GM10847 (cell line): ENCODE results near the gene DYNLRB1.

Experiments
- POLR2A ChIP-seq: IDR thresholded peaks from 2 replicates; pipeline ENCODE4 v1.6.1; 2011; ENCODE audit not compliant: insufficient read length; ENCODE audit errors: extremely low read depth

The DYNLRB1 gene

GRCh38 chr20:34507702-34508413 lies 8.4 kb upstream of the DYNLRB1 start:
- TF ChIP-seq POLR2A: no peak

GRCh38 chr20:34510575-34510974 lies 5.6 kb upstream of the DYNLRB1 start:
- TF ChIP-seq POLR2A: no peak

- TF ChIP-seq POLR2A: no peak
Observed at GRCh38 chr20:34511891-34512265, 4.3 kb upstream of the DYNLRB1 start.

- TF ChIP-seq POLR2A: no peak
Observed at GRCh38 chr20:34512266-34512954, 3.8 kb upstream of the DYNLRB1 start.

GRCh38 chr20:34512955-34513419 lies 3.2 kb upstream of the DYNLRB1 start:
- TF ChIP-seq POLR2A: no peak

- no peak for TF ChIP-seq POLR2A
Observed at GRCh38 chr20:34514897-34515483, 1.2 kb upstream of the DYNLRB1 start.

- no peak for TF ChIP-seq POLR2A
Observed at GRCh38 chr20:34515484-34516246, 557 bp upstream of the DYNLRB1 start.

- TF ChIP-seq POLR2A: no peak
Observed at GRCh38 chr20:34517114-34517505, 888 bp downstream of the DYNLRB1 start.

- no peak for TF ChIP-seq POLR2A
Observed at GRCh38 chr20:34522969-34523871, 7.0 kb downstream of the DYNLRB1 start.

GRCh38 chr20:34524426-34524825 lies 8.2 kb downstream of the DYNLRB1 start:
- TF ChIP-seq POLR2A: no peak

- TF ChIP-seq POLR2A: no peak
Observed at GRCh38 chr20:34525342-34525708, 9.1 kb downstream of the DYNLRB1 start.

- TF ChIP-seq POLR2A: no peak
Observed at GRCh38 chr20:34525709-34526416, 9.6 kb downstream of the DYNLRB1 start.

GRCh38 chr20:34526466-34526865 lies 10.2 kb downstream of the DYNLRB1 start:
- TF ChIP-seq POLR2A: no peak

GRCh38 chr20:34527016-34527415 lies 10.8 kb downstream of the DYNLRB1 start:
- no peak for TF ChIP-seq POLR2A

GRCh38 chr20:34528921-34529297 lies 12.7 kb downstream of the DYNLRB1 start:
- TF ChIP-seq POLR2A: no peak

GRCh38 chr20:34529742-34530141 lies 13.5 kb downstream of the DYNLRB1 start:
- no peak for TF ChIP-seq POLR2A
